ENCODE measurements around the gene NT5DC4.

Gene NT5DC4

GRCh38 chr2:112720785-112721184, at the start of gene NT5DC4:
Gene NT5DC4 (plus strand): TSS chr2:112721020. CDS start chr2:112721080, 60 bp downstream.
- no peak for DNase-seq

- peak in 2 of 3 experiments; percentile 53 to 91 for DNase-seq
These were observed 49.0 kb upstream of the NT5DC4 start for GRCh38 chr2:112671801-112672200.

GRCh38 chr2:112673008-112673407, 47.8 kb upstream of the NT5DC4 start:
- DNase-seq, result no peak

- DNase-seq, result no peak
These were observed 46.6 kb upstream of the NT5DC4 start for GRCh38 chr2:112674229-112674628.

- no peak for DNase-seq
These were observed 41.3 kb upstream of the NT5DC4 start for GRCh38 chr2:112679484-112679883.

GRCh38 chr2:112680666-112681101, 40.1 kb upstream of the NT5DC4 start:
- DNase-seq, result no peak

- DNase-seq, result no peak
These were observed 38.7 kb upstream of the NT5DC4 start for GRCh38 chr2:112682101-112682500.

- no peak for DNase-seq
These were observed 37.0 kb upstream of the NT5DC4 start for GRCh38 chr2:112683550-112684414.

- DNase-seq, result no peak
These were observed 36.4 kb upstream of the NT5DC4 start for GRCh38 chr2:112684415-112684775.

- DNase-seq, result no peak
These were observed 35.4 kb upstream of the NT5DC4 start for GRCh38 chr2:112685271-112685884.

GRCh38 chr2:112686348-112687217, 34.2 kb upstream of the NT5DC4 start:
- no peak for DNase-seq

- DNase-seq, result peak in 2 of 3 experiments; percentile 7 to 47
These were observed 33.3 kb upstream of the NT5DC4 start for GRCh38 chr2:112687522-112687921.

GRCh38 chr2:112688086-112688880, 32.5 kb upstream of the NT5DC4 start:
- DNase-seq, result no peak

GRCh38 chr2:112690853-112691401, 29.9 kb upstream of the NT5DC4 start:
- peak; percentile 0 to 57 (median 41) for DNase-seq

GRCh38 chr2:112691881-112692281, 28.9 kb upstream of the NT5DC4 start:
- DNase-seq, result peak in 1 of 3 experiments; percentile 31

GRCh38 chr2:112692495-112692911, 28.3 kb upstream of the NT5DC4 start:
- peak in 2 of 3 experiments; percentile 75 to 87 for DNase-seq

GRCh38 chr2:112692918-112693317, 27.9 kb upstream of the NT5DC4 start:
- no peak for DNase-seq

- no peak for DNase-seq
These were observed 27.2 kb upstream of the NT5DC4 start for GRCh38 chr2:112693596-112693995.

GRCh38 chr2:112694182-112694581, 26.6 kb upstream of the NT5DC4 start:
- no peak for DNase-seq

- DNase-seq, result no peak
These were observed 21.8 kb upstream of the NT5DC4 start for GRCh38 chr2:112698834-112699515.

- no peak for DNase-seq
These were observed 20.7 kb upstream of the NT5DC4 start for GRCh38 chr2:112699984-112700667.
